Skin epidermis (tissue), 12 donors: ENCODE measurements around the gene RAB27B.
"Not testable (repeated sequence)": the region's sequence is repeated elsewhere in the genome, so short reads cannot be mapped to it uniquely, and the experiment has no call there.

ENCODE experiments used
- H3K27ac ChIP-seq, 21 experiments: fragments of 200-600 bp; sonication (generic) in 11 of 21; one replicate each; pipeline ENCODE4 v1.5.0; 2020; ENCODE audit warnings: mild to moderate bottlenecking in 3 of 21, inconsistent platforms in 2 of 21, moderate library complexity in 2 of 21
- H3K4me3 ChIP-seq, 7 experiments: fragments of 200-600 bp; sonication (generic) in 2 of 7; one replicate each; pipeline ENCODE4 v1.5.0; 2020; ENCODE audit warnings: inconsistent platforms in 2 of 7, mild to moderate bottlenecking in 2 of 7, moderate library complexity in 1 of 7

The RAB27B gene, protein sequence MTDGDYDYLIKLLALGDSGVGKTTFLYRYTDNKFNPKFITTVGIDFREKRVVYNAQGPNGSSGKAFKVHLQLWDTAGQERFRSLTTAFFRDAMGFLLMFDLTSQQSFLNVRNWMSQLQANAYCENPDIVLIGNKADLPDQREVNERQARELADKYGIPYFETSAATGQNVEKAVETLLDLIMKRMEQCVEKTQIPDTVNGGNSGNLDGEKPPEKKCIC

DNA sequence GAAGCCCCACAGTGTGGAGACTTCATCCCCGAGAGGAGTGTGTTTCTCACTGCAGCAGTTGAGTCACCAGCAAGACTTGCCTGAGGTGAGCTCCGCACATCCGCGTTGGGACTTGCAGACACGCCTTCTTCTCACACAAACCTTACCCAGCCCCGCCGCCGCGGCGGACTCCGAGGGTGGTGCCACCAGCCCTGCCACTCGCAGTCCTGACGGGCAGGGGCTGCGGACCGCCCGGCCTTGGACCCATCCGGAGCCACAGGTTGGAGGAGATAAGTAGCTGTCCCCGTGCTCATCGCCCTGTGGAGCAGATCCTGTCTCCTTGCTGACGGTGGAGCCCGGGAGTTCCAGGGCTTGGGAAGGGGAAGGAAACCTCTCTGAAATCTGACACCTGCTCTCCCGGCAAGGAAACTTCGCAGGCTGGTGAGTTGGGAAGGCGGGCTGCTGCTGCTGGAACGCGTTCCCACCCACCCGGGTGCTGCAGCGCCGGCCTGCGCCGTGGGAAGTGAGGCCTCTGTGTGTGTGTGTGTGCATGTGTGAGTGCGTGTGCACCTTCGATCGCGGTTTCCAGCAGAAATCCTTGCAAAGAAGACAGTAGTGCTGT lies at the start of gene RAB27B:
TSS of gene RAB27B (plus strand) at position 197 of the 601 bp plus-strand sequence. CDS start 49,109 bp downstream, outside the sequence.
- H3K27ac ChIP-seq, result peak within 1 kb of the TSS in 20 of 21 experiments; percentile 6 to 89 (median 76)

DNA sequence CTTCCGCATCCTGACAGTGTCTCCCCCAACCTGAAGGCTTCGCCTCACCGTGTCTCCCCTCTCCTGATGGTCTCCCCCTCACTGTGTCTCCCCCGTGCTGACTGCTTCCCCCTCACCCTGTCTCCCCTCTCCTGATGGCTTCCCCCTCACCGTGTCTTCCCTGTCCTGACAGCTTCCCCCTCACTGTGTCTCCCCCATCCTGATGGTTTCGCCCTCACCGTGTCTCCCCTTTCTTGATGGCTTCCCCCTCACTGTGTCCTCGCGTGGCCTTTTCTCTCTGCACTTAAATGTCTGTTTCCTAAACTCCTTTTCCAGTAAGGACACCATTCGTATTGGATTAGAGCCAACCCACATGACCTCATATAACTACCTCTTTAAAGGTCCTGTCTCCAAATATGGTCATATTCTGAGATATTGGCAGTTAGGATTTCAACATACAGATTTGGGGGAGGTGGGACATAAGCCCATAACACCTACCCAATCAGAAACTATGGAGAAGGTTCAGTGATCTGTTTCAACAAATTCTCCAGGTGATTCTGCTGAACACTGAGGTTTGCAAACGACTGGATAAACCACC lies 47.9 kb upstream of the RAB27B start:
- Histone ChIP-seq H3K27ac (no peak overlapping the region), H3K4me3 (no peak overlapping the region)

More for the DNA sequence above, at the start of gene RAB27B:
- peak within 1 kb of the TSS; percentile 29 to 58 (median 45) for H3K4me3 ChIP-seq

DNA sequence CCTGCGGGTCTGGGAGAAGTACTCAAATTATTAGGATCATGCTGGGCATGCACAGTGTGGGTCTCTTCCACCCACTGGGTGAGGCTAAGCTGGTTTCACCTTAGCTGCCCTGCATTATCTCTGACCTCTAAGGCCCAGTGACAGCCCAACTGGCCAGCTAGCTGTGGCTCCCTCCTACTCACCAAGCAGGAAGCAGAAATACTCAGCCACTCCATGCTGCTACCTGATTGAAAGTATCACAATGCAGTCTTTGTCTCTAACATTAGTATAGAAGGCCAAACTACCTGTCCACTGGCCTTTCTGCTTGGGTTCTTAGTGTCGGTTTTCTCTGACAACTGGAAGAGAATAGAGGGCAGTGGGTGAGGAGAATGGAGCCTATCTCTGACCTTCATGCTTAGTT lies 47.3 kb upstream of the RAB27B start:
- Histone ChIP-seq H3K27ac (no peak overlapping the region), H3K4me3 (no peak overlapping the region)

DNA sequence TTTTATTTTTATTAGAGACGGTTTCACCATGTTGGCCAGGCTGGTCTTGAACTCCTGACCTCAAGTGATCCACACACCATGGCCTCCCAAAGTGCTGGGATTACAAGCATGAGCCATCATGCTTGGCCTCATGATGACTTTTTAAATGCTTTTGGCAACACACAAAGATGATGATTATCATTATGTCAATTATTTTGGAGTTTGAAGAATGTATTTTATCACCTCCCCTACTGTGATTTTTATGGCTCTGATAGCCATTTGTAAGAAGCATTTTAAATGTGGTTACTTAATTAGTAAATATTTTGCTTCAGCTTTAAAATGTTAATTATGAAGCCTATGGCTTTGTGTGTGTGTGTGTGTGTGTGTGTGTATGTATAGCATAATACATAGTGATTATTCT lies 45.1 kb upstream of the RAB27B start:
- H3K4me3 ChIP-seq, result no peak overlapping the region
- no peak overlapping the region for H3K27ac ChIP-seq

DNA sequence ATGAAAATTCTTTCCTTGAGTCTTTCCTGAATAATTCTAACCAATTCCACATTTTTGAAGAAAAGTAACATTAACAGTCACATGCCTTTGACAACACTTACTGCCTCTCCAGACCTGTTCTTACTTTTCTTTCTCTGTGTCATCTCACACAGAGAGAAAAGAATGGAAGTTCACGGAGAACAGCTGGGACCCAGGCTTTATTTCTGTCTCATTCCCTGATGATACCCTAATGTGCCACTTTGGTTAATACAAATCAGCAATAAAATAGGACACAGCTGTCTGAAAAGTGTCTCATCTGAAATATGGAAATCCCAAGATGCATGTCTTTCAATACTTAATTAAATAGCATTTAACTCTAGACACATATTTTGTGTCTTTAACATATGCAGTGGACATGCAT lies 42.1 kb upstream of the RAB27B start:
- Histone ChIP-seq H3K27ac (peak overlapping the region in 1 of 21 experiments; percentile 33), H3K4me3 (no peak overlapping the region)

DNA sequence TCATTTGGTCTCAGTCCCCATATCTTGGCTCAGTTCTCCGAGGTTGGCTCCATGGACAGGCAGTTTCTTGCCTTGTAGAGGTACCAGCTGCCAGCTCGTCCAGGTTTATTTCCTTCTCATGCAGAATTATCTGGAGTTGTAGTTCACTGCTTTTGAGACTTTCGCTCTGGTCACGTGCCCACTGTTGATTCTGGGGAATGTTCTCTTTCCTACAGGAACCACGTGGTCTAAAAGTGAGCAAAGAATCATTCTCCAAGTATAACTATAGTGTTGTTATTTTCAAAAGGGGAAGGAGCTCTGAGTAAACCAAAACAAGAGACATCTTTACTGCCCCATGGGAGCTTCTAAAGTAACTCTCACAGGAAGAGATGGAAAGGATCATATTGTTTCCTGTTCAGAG lies 41.2 kb upstream of the RAB27B start:
- H3K27ac ChIP-seq, result peak overlapping the region in 1 of 21 experiments; percentile 11
- no peak overlapping the region for H3K4me3 ChIP-seq

DNA sequence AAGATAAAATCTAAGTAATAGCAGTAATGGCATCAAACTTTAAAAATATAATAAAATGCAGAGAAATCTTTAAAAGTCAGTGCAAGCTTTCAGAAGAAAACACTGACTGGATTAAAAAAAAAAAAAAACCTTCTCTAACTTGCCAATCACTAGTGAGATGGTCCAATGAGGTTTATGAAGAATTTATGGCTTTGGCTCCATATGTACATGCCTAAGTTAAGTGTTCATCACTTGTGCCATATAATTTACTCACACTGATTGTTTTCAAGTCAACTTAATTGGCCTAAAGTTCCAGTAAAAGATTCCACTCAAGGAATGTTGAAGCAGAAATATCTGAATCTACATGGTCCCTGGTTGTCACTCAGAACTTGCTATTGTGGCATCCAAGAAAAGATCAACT lies 40.7 kb upstream of the RAB27B start:
- H3K27ac ChIP-seq, result peak overlapping the region in 1 of 21 experiments; percentile 11
- no peak overlapping the region for H3K4me3 ChIP-seq

DNA sequence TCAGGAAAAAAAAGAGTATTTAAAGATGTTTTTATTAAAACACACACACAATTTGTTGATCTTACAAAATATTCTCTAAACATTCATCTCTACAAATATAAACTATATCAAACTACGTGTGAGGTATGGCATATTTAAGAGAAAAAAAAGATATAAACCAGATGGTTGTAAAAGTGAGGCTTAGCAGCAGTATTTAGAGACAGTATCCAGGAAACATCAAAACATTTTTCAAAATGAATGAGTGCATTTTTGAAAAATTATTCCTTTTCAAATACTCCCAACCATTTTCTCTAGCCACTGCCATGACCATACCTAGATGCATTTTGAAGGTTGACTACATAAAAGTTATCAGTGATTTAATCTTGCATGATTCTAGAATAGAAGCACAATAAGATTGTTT lies 38.2 kb upstream of the RAB27B start:
- Histone ChIP-seq H3K27ac (no peak overlapping the region), H3K4me3 (no peak overlapping the region)

DNA sequence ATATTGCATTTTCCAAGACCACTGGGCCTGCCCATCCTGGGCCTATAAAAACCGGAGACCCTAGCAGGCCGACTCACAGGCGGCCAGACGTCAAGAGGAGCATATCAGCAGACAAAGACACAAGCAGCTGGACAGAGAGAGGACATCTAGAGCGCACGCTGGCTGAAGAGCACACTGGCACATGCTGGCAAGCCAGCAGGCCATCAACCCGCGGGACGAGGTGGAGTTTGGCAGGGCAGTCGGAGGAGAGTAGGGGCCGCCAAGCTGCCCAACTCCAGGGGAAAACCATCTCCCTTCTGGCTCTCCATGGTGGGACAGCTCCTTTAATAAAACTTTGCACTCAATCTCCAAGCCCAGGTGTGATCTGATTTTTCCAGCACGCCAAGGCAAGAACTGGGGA lies 36.6 kb upstream of the RAB27B start:
- Histone ChIP-seq H3K4me3 (no peak overlapping the region), H3K27ac (no peak overlapping the region)

DNA sequence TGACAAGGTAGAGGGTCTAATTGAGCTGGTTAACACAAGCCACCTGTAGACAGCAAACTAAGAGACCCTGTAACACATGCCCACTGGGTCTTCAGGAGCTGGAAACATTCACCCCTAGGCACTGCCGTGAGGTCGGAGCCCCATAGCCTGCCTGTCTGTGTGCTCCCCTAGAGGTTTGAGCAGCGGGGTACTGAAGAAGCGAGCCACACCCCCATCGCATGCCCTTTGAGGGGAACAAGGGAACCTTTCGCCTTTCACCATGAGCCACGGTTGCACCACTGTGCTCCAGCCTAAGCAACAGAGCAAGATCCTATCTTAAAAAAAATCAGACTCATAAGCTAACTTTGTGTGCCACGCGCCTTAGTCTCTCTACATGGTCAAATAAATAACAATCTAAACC lies 36.2 kb upstream of the RAB27B start:
- H3K4me3 ChIP-seq, result no peak overlapping the region
- H3K27ac ChIP-seq, result no peak overlapping the region

DNA sequence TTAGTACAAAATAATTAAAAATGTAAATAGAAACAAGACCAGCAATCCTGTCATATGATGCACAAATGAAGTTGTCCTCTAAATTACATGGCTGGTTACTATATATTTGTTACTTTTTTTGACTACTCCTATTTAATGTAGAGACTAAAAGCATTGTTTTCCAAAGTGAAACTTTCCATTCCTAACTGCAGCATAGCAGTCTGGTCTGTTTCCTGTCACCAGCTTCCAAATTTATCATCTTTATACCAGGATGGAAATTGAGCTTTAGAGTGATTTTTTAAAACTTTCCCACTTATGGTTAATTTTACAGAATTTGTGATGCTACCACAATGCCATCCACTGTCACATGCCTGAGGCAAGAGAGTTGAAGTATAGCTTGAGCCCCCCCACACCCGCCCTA lies 33.5 kb upstream of the RAB27B start:
- Histone ChIP-seq H3K4me3 (no peak overlapping the region), H3K27ac (no peak overlapping the region)

DNA sequence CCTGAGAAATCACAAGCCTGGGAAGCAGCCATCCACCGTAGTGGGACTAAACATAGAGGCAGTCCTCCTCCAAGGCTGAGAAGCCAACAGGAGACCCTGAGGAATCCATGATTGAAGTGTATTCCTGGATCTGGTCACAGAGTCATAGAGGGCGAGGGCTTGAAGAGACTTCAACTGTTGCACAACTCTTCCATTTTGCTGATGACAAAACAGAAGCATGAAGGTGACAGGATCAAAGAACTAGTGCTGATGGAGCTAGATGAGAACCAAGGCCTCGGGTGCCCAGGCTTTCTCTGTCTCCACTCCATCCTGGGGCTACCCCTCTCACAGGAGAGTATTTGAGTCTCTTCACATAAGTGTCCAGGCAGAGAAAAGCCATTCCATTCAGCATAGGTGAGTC lies 30.1 kb upstream of the RAB27B start:
- no peak overlapping the region for H3K4me3 ChIP-seq
- no peak overlapping the region for H3K27ac ChIP-seq

DNA sequence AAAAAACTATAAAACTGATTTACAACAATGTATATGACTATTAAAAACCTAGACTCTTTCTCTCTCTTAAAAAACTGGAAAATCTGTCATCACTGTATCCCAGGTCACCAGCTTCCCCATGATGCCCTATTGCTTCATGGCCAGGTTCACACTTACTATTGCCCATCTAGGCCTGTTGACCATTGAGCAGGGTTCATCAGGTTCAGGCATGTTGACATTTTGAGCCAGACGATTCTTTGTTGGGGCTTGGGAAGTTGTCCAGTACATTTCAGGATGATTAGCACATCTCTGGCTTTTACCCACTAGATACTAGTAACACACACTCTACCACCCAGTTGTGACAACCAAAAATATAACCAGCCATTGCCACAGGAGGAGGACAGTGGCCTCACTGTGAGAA lies 26.9 kb upstream of the RAB27B start:
- no peak overlapping the region for H3K4me3 ChIP-seq

DNA sequence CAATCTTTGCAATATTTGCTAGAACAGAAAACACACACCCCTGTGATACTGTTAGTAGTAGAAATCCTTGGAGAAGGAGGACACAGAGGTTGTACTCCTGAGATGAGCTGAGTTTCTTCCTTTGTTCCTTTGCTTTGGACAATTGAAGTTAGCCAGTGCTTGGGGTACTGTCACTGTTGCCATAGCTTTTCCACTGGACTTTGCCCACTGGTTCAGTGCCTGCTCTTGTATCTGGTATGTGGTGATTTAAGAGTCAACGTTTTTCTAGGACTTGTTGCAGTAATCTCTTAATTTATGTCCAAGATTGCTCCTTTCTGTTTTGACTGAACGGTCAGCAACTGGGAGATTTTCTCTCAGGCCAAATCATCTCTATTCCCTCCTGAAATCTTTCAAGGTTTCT lies 26.1 kb upstream of the RAB27B start:
- Histone ChIP-seq H3K4me3 (no peak overlapping the region), H3K27ac (no peak overlapping the region)

More for the DNA sequence above, 26.9 kb upstream of the RAB27B start:
- H3K27ac ChIP-seq, result no peak overlapping the region

DNA sequence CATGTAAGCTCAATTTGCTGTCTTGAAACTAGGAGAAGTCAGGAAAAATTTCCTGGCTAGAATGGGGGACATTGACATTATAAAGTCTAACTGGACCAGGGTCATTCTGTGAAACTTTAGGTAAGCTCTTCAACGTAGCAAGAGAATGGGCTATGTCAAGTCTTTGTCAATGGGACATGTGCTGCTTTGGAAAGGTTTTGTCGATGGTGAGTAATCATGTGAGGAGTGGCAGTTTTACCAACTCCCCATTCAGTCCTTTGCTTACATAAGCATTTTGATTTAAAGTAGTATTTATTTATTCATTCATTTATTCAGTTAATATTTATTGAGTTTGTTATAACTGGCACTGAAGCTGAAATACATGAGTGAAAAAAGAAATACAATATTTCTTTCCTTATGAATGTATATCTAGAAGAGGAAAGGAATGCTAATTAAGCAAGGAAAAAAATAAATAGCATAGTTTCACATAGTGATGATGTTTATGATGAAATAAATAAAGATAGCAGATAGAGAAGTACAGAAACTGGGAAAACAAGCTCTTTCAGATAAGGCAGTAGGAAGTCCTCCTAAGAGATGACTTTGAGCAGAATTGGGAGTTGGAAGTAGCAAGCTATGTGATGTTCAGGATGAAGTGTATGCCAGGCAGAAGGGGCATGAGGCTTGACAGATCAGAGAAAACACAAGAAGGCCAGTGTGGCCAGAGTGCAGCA lies 25.4 kb upstream of the RAB27B start:
- H3K27ac ChIP-seq, result no peak overlapping the region
- H3K4me3 ChIP-seq, result no peak overlapping the region

DNA sequence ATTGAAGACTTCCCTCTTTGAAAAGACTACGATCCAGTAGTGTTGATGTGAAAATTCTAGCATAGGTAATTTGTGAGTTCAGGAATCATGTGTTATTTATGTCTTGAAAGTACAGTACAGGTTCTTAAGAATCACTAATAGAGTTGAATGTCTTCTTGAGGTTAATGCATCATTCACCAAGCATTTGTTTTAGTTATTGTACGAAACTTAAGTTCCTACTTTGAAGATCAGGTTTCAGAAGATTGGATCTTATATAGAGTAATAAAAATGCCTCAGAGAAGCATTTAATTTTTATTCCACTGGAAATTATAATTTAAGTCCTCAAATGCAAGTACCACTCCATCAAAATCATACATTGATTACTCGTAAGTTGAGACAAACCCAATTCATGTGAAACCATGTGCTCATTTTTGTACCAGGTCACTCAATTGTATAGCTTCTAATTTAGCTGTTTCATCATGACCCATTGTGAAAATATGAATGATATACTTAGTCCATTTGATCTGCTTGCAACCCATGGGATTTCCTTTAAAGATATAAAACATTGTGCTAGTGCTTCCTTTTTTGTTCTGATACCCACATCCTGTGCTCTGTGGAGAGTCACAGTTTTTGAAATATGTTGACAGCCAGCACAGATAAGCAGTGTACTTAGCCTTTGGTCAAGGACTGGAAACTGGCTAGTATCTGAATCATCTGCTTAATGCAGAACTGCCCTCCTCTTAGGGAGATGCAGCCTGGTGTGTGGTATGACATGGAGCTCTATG lies 22.5 kb upstream of the RAB27B start:
- Histone ChIP-seq H3K27ac (no peak overlapping the region), H3K4me3 (no peak overlapping the region)

DNA sequence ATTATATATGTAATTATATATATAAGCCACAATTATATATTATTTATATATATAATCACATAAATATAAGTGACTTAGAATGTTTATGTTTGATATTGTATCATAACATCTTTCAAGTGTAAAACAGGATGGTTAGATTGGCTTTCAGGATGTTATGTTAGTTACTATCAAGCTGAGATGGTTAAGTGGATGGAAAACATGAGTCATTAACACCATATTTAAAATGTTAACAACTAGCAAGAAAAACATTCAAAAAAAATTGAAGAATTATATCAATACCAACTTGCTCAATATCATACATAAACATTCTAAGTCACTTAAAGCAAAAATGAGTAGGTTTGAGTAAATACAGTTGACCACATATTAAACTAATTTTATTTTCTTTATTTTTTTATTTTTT lies 21.8 kb upstream of the RAB27B start:
- no peak overlapping the region for H3K4me3 ChIP-seq

DNA sequence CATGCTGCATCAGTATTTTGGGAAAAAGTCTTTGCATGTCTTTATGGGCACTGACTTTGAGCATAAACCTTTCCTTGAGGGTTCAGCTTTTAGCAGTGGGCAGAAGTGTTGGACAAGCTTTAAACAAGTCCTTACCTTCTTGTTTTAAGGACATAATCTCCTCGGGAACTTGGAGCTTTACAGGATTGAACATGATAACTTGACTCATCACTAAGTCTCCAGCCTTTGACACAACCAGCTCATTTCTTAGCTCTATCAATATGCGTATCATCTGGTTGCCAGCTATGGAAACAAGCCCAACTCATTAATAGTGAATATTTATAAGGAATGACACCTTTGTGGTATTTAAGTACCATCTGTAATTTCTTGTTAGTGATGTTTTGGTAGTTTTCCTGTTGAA lies 21.0 kb upstream of the RAB27B start:
- no peak overlapping the region for H3K27ac ChIP-seq
- H3K4me3 ChIP-seq, result no peak overlapping the region

More for the DNA sequence above, 21.8 kb upstream of the RAB27B start:
- H3K27ac ChIP-seq, result no peak overlapping the region

DNA sequence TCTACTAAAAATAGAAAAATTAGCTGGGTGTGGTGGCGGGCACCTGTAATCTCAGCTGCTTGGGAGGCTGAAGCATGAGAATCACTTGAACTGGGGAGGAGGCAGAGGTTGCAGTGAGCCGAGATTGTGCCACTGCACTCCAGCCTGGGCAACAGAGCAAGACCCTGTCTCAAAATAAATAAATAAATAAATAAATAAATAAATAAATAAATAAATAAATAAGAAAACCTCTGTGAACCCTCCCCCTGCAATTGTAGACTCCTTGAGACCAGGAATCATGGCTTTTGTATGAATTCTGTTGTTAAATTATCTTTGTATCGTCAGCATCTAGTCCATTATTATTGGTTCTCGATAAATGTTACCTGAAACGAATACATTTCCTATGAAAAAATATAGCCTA lies 17.6 kb upstream of the RAB27B start:
- H3K27ac ChIP-seq, H3K4me3 ChIP-seq: not testable (repeated sequence)

DNA sequence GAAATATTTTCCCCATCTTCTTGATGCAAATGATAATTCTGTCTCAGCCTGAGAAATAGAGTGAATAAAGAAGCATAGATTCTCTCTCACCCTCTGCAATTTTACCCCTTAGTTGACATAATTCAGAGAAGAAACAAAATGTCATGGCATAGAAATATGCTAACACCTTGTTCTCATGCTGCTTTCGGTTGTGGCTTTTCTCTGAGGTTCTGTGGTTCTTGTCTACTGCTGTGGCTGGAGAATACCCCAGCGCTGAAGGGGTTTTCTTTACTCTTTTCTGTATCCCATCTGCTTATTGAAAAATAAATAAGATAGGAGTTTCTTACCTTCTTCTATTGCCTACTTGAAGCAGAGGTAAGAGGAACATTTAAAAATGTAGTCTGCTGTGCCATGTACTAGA lies 15.4 kb upstream of the RAB27B start:
- Histone ChIP-seq H3K27ac (no peak overlapping the region), H3K4me3 (no peak overlapping the region)
